CD4-positive, alpha-beta T cell (primary cell): ENCODE data around the gene CCNI. TPM values are rescaled to one million over a fixed set of nuclear protein-coding genes. Genes with fewer than 3 reads are reported as not detected.

ENCODE experiments used
- ATAC-seq: fragments of 200-7000 bp; cut with Tn5 transposase; one replicate; pipeline ENCODE4 v1.10.0; 2022; ENCODE audit warnings: mild to moderate bottlenecking; ENCODE audit not compliant: poor library complexity
- CTCF ChIA-PET: fragments of 350-600 bp; sonication (Branson Sonifier 250); formaldehyde crosslinking; loops from one replicate; lab custom pipeline; 2021; ENCODE audit warnings: antibody characterized with exemption, inconsistent platforms; lab: Charles Lee
- POLR2A ChIA-PET: fragments of 350-600 bp; sonication (Branson Sonifier 250); formaldehyde crosslinking; loops from one replicate; lab custom pipeline; 2021; ENCODE audit warnings: antibody characterized with exemption, inconsistent platforms; lab: Charles Lee
- DNase-seq, 14 experiments: peaks; one replicate each; pipeline ENCODE4 v3.0.0-alpha.2; 2013 to 2020; ENCODE audit warnings: mixed read lengths in 2 of 14
- H3K27ac ChIP-seq, 2 donors: one replicate each; pipeline versions ENCODE4 v1.5.1 to v1.7.0; 2013; ENCODE audit warnings: low read length in 2 of 2, low read depth in 1 of 2, mild to moderate bottlenecking in 1 of 2
- H3K27me3 ChIP-seq, 2 experiments: 1 replicate in 1 of 2; 2 replicates in 1 of 2; pipeline versions ENCODE4 v1.6.1 to v1.7.0; 2013; ENCODE audit warnings: low read length in 2 of 2, control low read depth in 1 of 2, mild to moderate bottlenecking in 1 of 2, moderate library complexity in 1 of 2; ENCODE audit not compliant: insufficient read depth in 2 of 2, control insufficient read depth in 1 of 2
- H3K36me3 ChIP-seq: one replicate; pipeline ENCODE4 v1.6.1; 2013; ENCODE audit warnings: low read length, control low read depth; ENCODE audit not compliant: insufficient read depth
- H3K4me1 ChIP-seq: one replicate; pipeline ENCODE4 v1.6.1; 2013; ENCODE audit warnings: low read length, control low read depth; ENCODE audit not compliant: insufficient read depth
- H3K4me3 ChIP-seq: one replicate; pipeline ENCODE4 v1.5.1; 2013; ENCODE audit warnings: mild to moderate bottlenecking, low read length, moderate library complexity
- H3K9me3 ChIP-seq, 2 experiments: 1 replicate in 1 of 2; 2 replicates in 1 of 2; pipeline versions ENCODE4 v1.6.1 to v1.7.0; 2013; ENCODE audit warnings: low read length in 2 of 2, mild to moderate bottlenecking in 2 of 2, control low read depth in 1 of 2, moderate library complexity in 1 of 2; ENCODE audit not compliant: control insufficient read depth in 1 of 2, insufficient read depth in 1 of 2
- H3K27ac Mint-ChIP-seq: one replicate; pipeline ENCODE4 v1.8.0; 2020; ENCODE audit warnings: mixed read lengths
- H3K27me3 Mint-ChIP-seq: one replicate; pipeline ENCODE4 v1.8.0; 2021; ENCODE audit warnings: mixed read lengths
- H3K36me3 Mint-ChIP-seq: one replicate; pipeline ENCODE4 v1.8.0; 2021; ENCODE audit warnings: low read depth, mixed read lengths
- H3K4me1 Mint-ChIP-seq: one replicate; pipeline ENCODE4 v1.8.0; 2021; ENCODE audit warnings: low read depth, mixed read lengths
- H3K4me3 Mint-ChIP-seq: one replicate; pipeline ENCODE4 v1.8.0; 2020; ENCODE audit warnings: mild to moderate bottlenecking, mixed read lengths
- H3K9me3 Mint-ChIP-seq: one replicate; pipeline ENCODE4 v1.8.0; 2020; ENCODE audit warnings: mixed read lengths
- CTCF ChIP-seq: fragments of 200-600 bp; IDR thresholded peaks from one replicate; pipeline ENCODE4 v1.8.0; 2022; ENCODE audit warnings: antibody characterized with exemption, mild to moderate bottlenecking
- intact Hi-C, 2 experiments: fragments of 100-400 bp; cut with DNase I in 1 of 2; cut with micrococcal nuclease in 1 of 2; formaldehyde crosslinking; loops; one replicate each; pipeline versions ENCODE4 v1.15.1 to v1.9.0; 2023 to 2025; cut with DNase I, micrococcal nuclease
- total RNA-seq, 174 experiments: library from RNA in 2 of 174; stranded (reverse) in 2 of 174; gene quantifications; one replicate each; pipeline ENCODE4 v1.2.3 and lab custom pipeline; 2021 to 2026

The CCNI gene
- total RNA-seq, 2 experiments from 2014 or later = 385 to 418 TPM

GRCh38 chr4:77010841-77011354 is 64.9 kb downstream of the CCNI start:
- ChIA-PET POLR2A (no interaction called here), CTCF (no interaction called here)
- no peaks in the 10 kb centered on the region for H3K9me3 Mint-ChIP-seq
- H3K27ac Mint-ChIP-seq = no peak overlapping the region
- DNase-seq (no peak), ATAC-seq (no peak)
- no peaks in the 10 kb centered on the region for H3K27me3 ChIP-seq
- intact Hi-C loops = no loop called here
- H3K27me3 Mint-ChIP-seq = no peaks in the 10 kb centered on the region
- H3K27ac ChIP-seq = no peak overlapping the region
- peaks cover 43% of the 10 kb centered on the region for H3K4me1 ChIP-seq
- TF ChIP-seq CTCF = no peak
- no peaks in the 10 kb centered on the region for H3K9me3 ChIP-seq
- no peak overlapping the region for H3K4me3 ChIP-seq
- no peak overlapping the region for H3K4me3 Mint-ChIP-seq
- no peaks in the 10 kb centered on the region for H3K36me3 ChIP-seq
- peaks cover 94% of the 10 kb centered on the region for H3K4me1 Mint-ChIP-seq
- H3K36me3 Mint-ChIP-seq = peaks cover 7% of the 10 kb centered on the region

- no peaks in the 10 kb centered on the region for H3K27me3 ChIP-seq
- H3K4me3 ChIP-seq = no peak overlapping the region
- intact Hi-C loops = loop anchor here in 1 of 2 experiments (2.0 kb wide), 1 partner anchor 15 kb away; no protein-coding TSS in a partner anchor
- ATAC-seq (no peak), DNase-seq (no peak)
- H3K9me3 Mint-ChIP-seq = no peaks in the 10 kb centered on the region
- H3K36me3 Mint-ChIP-seq = no peaks in the 10 kb centered on the region
- H3K4me1 ChIP-seq = peaks cover 43% of the 10 kb centered on the region
- CTCF ChIA-PET = no interaction called here
- H3K27ac ChIP-seq = no peak overlapping the region
- H3K27me3 Mint-ChIP-seq = no peaks in the 10 kb centered on the region
- no peak for TF ChIP-seq CTCF
- peak overlapping the region; percentile 42 for H3K27ac Mint-ChIP-seq
- peaks cover 88% of the 10 kb centered on the region for H3K4me1 Mint-ChIP-seq
- H3K36me3 ChIP-seq = no peaks in the 10 kb centered on the region
- POLR2A ChIA-PET = interaction anchor here (1.0 to 6.0 kb wide), 2 partner anchors 16 to 65 kb away, joined by 3 to 53 read pairs; no protein-coding TSS in a partner anchor
- H3K4me3 Mint-ChIP-seq = no peak overlapping the region
- no peaks in the 10 kb centered on the region for H3K9me3 ChIP-seq
These were observed 66.2 kb downstream of the CCNI start for GRCh38 chr4:77009511-77010115.

GRCh38 chr4:77007358-77008230 is 68.2 kb downstream of the CCNI start:
- POLR2A ChIA-PET = interaction anchor here (1.2 to 6.0 kb wide), 5 partner anchors 13 to 58 kb away, joined by 3 to 53 read pairs (median 5); partner anchors contain the start of gene SEPTIN11
- Mint-ChIP-seq H3K4me3 (peak overlapping the region; percentile 54), H3K27me3 (no peaks in the 10 kb centered on the region), H3K9me3 (no peaks in the 10 kb centered on the region), H3K36me3 (no peaks in the 10 kb centered on the region), H3K4me1 (peaks cover 84% of the 10 kb centered on the region), H3K27ac (peak overlapping the region; percentile 42)
- Histone ChIP-seq H3K36me3 (no peaks in the 10 kb centered on the region), H3K27me3 (no peaks in the 10 kb centered on the region), H3K9me3 (no peaks in the 10 kb centered on the region), H3K4me3 (no peak overlapping the region), H3K4me1 (peaks cover 35% of the 10 kb centered on the region), H3K27ac (peak overlapping the region; percentile 20 to 43)
- no peak for TF ChIP-seq CTCF
- intact Hi-C loops = loop anchor here in 1 of 2 experiments (2.0 kb wide), 1 partner anchor 13 kb away; no protein-coding TSS in a partner anchor
- CTCF ChIA-PET = interaction anchor here (0.7 to 2.1 kb wide), 7 partner anchors 10 to 37 kb away, joined by 3 to 7 read pairs (median 3); no protein-coding TSS in a partner anchor
- ATAC-seq (peak; percentile 91), DNase-seq (peak in 5 of 14 experiments; percentile 22 to 77 (median 43))
